GM12873 (cell line): ENCODE measurements around the gene LRCH1.

ENCODE experiments used
- CTCF ChIP-seq: IDR thresholded peaks from 2 replicates; pipeline ENCODE4 v1.5.1; 2012; ENCODE audit warnings: low read depth, mild to moderate bottlenecking, moderate library complexity, low read length, control low read depth; ENCODE audit not compliant: insufficient read depth; ENCODE audit errors: missing control alignments

Gene LRCH1

GRCh38 chr13:46672338-46673090, 119.5 kb downstream of the LRCH1 start:
- TF ChIP-seq CTCF, result no peak

- TF ChIP-seq CTCF, result no peak
These were observed 122.0 kb downstream of the LRCH1 start for GRCh38 chr13:46675016-46675415.

GRCh38 chr13:46676378-46676725, 123.4 kb downstream of the LRCH1 start:
- no peak for TF ChIP-seq CTCF

GRCh38 chr13:46679369-46680120, 126.6 kb downstream of the LRCH1 start:
- TF ChIP-seq CTCF, result peak; percentile 23

GRCh38 chr13:46682015-46682414, 129.0 kb downstream of the LRCH1 start:
- no peak for TF ChIP-seq CTCF

GRCh38 chr13:46682707-46683106, 129.7 kb downstream of the LRCH1 start:
- no peak for TF ChIP-seq CTCF

GRCh38 chr13:46683676-46684260, 130.8 kb downstream of the LRCH1 start:
- no peak for TF ChIP-seq CTCF
